NCI-H1048 (cell line): ENCODE results near the gene C2orf92.
"Not testable (repeated sequence)": the region's sequence is repeated elsewhere in the genome, so short reads cannot be mapped to it uniquely, and the experiment has no call there.

ENCODE experiments used
- DNase-seq: peaks from one replicate; lab custom pipeline; 2025; lab: John Stamatoyannopoulos, UW

Gene C2orf92

DNA sequence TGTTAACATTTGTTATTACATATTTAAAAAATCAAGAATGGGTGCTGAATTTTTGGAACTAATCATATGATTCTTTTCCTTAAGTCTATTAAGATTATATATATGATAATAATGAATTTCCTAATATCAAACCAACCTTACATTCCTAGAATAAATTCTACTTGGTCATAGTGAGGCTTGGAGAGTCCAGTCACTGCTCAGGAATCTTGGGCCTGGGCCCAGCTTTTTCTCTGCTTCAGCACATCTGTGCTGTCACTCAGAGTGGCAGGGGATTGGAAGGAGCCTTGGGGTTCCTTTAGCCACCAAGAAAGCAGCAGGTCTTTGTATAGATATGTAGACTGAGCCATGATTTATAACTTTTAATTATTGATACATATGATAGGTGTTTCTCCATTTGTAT, 24.0 kb downstream of the C2orf92 start:
- DNase-seq: no peak

DNA sequence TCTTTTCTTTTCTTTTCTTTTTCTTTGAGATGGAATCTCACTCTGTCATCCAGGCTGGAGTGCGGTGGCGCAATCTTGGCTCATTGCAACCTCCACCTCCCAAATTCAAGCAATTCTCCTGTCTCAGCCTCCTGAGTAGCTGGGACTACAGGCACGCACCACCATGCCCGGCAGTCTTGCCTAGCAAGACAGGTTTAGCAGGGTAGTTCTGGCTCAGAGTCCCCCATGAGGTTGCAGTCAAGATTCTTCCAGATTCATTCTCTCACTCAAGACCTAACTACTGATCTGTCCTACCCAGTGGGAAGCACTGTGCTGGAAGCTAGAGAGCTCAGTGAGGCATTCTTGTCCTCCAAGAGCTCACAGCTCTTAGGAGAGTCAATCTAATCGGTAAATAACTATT, 26.2 kb downstream of the C2orf92 start:
- DNase-seq: no peak

DNA sequence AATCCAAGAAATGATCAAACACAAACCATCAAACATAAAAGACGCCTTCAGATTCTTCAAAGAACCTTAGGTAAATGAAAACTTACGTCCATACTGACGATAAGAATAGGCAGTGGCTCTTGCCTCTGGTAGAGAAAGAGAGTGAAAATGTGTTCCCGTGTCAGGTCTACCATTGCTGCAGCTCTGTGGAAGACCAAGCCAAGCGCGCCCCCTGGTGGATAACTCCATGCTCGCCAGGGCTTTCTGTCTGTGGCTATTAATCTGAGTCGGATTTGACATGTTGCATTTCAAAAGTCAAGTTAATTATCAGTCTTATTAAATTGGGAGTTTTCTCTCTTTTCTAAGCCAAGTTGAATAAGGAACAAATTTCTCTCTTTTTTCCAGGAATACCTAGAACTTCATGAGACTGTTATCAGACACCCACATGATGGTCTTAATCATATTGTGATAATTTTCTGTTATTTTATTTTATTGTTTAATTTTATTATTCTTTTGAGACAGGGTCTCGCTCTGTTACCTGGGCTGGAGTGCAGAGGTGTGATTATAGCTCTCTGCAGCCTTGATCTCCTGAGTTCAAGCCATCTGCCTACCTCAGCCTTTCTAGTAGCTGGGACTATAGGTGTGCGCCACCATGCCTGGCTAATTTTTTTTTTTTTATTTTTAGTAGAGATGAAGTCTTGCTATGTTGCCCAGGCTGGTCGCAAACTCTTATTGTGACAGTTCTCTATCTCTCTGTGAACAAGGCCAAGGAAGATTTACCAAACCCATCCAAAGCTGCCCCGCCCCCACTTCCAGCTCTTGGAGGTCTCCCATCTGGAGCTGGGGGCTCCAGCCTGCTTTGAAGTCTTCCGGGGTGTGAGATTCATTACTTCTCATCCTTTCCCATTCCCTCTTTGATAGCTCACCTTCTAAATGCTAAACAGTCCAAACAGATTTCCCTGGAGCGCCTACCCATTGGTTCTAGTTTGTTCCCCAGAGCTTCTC, 28.0 kb downstream of the C2orf92 start:
- DNase-seq: peak; percentile 46

DNA sequence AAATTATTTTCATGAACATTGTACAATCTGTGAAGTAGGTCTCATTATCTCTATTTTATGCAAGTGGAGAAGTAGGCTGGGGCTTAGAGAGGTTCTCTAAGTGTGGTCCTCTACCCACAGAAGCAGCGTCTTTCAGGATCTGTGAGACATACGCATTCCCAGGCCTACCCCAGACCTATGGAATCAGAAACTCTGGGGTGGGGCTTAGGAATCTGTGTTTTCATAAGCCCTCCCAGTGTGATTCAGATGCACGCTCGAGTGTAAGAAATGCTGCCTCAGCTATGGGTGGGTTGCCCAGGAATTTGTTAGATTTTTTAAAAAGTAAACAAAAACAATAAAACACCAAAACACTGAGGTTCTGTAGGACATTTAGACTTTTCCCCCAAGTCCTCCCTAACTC, 29.0 kb downstream of the C2orf92 start:
- DNase-seq: no peak

DNA sequence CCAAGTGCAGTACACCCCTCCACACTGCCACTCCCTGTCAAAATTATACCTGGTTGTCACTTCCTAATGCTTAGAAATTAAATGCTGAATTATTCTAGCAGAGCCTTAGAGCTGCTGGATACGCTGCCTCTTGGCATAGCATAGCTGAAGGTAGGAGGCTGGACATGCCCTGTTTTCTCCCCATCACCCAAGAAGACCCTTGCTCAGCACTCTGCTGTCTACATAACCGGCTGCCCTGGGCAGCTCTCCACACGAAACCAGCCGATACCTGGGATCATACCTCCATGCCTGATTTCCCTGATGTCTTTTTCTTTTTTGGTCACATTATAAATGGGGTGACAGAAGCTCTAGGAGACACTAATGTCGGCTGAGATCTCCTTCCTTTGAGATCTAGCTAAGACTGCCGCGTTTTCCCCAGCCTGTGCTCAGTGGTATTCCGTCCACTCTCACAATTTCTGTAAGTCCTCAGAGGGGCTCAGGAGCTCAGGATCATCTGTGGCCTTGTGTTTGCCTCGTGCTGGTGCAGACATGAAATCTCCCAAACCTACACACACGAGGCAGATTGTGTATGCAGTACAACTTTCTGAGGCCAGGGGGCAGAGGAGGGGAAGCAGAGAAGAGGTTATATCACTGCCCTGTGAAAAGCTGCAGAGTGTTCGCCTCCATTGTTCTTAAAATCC, 30.4 kb downstream of the C2orf92 start:
- no peak for DNase-seq

DNA sequence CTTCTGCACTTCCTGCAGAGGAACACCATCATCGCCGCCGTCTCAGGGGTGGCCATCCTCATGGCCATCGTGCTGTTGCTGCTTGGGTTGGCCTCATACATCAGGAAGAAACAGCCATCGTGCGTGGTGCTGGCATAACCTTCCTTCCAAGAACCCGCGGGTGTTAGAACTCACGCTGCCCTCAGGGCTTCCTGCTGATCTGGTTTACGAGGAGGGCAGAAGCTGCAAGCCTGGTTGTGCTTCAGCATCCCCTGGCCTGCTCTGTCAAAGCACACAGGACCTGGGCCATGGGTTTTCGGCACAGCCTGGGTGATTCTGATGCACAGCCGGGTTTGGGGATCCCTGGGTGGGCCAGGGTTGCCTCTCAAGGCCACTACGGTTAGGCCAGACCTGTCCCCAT, 31.7 kb downstream of the C2orf92 start:
- no peak for DNase-seq

DNA sequence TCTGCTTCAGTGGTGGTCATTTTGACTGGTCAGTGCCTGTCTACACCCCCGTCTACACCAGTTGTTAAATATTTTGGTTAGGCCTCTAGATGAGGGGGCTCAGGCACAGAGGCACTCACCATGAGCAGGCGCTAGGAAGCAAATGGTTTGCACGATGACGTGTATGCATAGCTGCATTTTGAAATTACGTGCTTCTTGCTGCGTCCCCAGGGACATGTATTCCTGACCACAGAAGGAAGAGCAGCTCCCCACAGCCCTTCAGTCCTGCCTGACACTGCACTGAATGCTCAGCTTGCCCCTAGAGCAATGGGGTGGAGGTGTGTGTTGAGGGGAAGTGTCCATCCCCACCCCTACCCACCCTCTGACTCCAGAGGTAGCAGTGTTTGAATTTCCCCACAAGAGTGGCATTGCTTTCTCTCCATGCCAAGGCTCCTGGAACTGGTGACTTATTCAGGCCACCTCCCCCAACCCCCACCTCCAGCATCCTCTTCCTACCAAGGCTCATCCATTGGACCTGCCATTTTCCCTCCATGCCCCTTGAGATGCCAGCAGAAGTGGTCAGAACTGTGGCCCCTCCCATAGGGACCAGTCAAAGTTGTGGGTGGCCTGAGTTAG, 32.4 kb downstream of the C2orf92 start:
- no peak for DNase-seq

DNA sequence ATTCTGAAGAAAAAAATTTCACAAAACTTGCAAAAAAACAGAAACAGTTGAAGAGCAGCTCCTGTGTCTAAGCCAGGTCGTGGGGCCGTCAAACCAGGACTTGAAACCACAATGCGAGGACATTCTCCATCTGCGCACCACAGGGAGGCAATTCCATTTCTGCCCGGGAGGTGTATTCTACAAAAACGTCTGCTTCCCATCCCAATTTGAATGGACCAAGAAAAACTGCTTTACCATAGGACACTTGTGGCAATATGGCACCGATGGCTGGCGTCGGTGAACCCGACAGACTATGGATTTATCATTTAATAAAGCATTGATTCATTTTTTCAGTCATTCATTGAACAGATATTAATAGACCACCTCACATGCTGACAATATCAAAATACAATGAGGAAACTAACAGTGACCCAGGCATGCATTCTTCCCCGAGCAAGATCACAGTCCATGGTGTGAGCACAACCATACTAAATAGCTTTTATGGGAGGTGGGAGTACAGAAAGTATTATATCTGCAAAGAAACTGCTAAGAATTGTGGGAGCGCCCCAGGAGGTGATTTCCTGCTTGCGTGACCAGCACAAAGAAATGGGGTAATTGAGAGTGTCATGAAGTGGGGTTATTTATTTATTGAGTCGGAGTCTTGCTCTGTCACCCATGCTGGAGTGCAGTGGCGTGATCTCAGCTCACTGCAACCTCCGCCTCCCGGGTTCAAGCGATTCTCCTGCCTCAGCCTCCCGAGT, 33.4 kb downstream of the C2orf92 start:
- DNase-seq: no peak

DNA sequence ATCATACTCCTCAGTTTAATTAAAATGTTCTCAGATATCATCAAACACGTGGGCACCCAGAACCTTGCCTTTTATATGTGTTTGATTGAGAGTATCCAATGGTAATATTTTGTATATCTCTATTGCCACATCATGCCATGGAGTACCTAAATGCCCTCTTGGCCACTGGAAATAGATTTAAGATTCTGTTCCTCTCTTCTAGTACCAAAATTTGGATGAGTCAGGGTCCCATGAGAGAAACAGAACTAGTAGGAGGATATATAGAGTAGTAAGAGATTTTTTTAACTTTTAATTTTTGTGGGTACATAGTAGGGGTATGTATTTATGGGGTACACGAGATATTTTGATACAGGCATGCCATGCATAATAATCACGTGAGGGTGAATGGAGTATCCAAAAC, 34.2 kb downstream of the C2orf92 start:
- DNase-seq: no peak

DNA sequence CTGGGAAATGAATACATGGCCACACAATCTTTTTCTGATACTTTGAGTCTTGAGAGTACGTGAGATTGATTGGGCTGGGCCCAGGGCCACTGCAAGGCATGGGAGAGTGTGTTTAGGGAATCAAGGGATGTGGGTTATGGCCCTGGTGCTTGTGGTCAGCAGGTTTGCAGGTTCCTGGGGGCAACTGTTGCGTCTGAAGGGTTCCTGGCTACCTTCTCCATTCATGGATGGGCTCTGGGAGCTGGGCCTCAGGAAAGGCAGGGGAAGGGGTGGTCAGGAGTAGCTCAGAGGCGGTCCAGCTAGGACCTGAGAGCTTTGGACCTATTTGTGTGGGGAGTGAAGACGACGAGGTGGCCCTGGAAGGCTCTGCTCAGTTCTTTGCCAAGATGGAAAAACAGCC, 35.5 kb downstream of the C2orf92 start:
- no peak for DNase-seq

DNA sequence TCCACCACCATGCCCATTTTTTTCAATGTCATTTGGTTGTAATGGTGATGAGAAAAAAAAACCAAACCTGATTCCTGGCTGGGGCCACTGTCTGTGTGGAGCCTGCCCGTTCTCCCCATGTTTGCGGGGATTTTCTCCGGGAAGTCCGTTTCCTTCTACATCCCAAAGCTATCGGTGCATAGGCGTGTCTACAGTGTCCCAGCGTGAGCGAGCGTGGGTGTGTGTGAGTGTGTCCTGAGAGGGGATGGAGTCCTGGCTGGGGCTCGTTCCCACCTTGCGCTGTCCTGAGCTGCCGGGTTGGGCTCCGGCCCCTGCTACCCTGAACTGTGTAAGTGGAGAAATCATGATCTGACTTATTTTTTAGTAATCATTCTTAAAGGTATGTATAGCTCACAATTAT, 36.6 kb downstream of the C2orf92 start:
- DNase-seq: no peak

DNA sequence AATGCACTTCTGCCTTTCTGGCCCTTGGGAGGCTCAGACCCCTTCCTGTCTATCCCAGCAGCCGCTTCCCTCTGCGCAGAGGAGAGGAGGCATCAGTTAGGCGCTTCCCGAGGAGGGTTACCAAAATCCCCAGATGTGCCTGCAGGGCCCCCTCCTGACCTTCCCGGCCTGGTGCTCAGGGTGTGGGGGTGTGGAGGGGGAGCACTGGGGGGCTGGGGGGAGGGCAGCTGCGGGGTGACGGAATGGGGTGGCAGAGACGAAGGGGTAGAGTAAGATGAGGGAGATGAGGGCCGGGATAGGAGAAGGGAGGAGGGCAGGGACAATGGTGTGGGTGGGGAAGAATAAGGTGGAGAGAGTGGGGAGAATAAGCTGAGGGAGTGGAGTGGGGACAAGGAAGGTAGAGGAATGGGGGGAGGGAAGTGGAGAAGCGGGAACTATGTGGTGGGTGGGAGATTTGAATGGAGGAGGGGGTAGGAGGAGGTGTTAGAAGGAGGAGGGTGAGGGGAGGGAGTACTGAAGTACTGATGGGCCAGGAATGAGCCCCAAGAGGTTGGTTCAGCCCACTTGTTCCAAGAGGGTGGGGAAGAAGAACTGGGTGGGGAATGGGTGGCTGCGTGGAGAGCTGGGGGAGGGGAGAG, 37.3 kb downstream of the C2orf92 start:
- DNase-seq: no peak

DNA sequence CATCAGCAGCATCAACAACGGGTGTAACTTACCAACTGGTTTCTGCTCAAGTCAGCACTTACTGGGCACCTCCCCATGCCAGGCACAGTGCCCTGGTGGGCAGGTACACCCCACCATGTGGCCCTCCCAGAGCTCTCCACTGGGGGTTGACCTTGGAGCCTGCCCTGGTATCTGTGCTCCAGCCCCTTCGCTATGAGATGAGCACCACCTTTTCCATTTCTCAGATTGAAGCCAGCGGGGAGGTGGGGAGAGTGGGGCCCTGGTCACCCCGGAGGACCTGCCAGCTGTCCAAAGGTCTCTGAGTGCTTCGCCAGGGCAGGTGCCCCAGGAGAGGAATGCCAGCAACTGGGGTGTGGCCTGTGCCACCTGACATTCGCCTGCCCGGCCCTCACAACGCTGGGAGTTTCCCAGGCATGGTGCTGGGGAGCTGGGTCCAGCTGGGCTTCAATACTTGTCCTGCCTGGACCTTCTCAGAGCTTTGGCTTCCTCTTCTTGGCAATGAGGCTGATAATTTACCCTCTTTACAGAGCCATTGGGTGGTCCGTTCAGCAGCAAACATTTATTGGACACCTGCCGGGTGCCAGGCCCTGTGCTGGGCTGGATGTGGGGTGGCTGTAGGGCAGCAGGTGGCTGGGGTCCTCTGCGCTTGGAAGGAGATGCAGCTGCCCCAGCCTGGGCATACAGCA, 38.0 kb downstream of the C2orf92 start:
- no peak for DNase-seq

DNA sequence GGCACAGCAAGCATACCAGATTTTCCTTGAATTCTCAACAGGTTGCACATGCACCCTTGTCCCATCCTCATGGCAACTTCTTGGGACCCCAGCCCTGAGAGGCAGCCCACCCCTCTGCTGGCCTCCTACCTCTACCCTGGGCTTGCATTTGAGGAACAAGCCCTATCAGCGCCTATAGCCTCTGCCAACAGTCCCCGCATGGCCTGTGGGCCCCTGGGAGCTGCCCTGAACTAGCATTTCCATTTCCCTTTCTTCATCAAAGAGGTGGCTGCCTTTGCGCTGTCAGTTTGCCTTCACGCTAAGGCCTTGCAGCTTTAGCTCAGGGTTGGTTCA, 38.5 kb downstream of the C2orf92 start:
- no peak for DNase-seq

DNA sequence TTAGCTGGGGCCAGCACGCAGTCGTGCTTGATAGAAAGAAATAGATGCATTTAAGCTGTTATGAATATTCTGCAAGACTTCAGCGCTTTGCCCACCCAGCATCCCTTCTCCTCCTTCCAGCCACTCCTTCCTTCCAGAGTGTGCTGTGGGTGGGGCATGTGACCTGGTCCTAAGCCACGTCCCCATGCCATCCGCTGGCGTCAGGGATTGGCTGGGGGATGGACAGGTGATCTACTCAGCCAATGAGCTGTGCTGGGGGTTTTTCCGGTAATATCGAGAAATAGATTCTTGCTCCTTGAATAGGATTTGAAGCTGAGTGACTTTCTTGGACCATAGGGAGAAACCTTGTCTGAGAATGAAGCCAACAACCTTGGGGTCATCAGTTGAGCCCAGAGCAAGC, 39.1 kb downstream of the C2orf92 start:
- no peak for DNase-seq

DNA sequence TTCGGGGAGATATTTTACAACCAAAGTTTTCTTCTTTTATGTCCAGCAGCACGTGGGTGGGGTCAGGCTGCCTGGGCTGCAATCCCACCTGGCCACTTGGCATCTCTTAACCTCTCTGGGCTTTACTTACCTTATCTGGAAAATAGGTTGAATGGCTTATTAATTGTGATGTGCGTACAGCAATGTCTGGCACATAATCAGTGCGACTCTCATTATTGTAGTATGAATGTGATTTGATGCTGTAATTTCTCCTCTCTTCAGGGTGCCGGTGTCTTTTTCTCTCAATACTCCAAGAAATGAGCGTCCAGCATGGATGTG, 41.8 kb downstream of the C2orf92 start:
- no peak for DNase-seq

DNA sequence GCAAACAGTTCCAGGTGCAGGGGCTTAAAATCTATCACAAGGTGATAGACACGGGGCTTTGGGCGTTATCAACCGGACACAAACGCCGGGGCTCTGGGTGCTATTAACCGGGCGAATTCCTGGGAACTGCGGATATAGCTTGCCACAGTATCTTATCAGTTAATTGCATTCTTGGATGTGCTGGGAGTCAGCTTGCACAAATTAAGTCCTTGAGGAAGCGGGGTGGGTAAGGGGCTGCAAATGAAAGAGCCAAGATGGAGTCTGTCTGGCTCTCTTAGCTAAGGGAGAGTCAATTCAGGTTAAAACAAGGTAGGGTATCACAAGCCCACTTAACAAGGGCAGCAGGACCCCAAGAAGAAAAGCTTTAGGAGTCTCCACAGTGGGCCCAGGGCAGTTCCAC, 42.7 kb downstream of the C2orf92 start:
- DNase-seq: not testable (repeated sequence)

DNA sequence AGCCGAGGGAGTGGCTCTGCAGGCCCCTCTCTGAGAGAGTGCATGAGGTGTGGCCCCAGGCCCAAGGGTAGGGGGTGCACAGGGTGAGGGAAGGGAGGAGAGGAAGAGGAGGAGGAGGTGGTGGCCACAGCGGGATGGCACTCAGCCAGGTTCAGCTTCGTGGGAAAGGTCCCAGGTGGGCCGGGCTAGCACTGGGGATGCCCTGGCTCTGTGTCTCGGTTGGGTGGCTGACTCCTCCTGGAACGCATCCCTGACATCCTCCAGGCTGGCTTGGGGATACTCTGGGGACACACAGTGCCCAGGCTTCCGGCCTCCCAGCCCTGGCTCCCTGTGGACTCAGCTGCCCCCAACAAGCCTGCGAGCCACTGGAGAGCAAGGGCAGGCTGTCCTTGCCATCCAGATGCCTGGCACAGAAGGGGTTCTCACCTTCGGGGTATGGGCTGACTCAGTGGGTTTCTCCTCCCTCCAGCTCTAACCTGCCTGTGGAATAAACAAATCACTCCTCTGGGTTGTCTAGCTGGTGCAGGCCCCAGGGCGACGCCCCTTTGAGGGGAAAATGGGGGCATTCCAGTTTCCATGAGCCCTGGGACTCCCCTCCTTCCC, 43.3 kb downstream of the C2orf92 start:
- no peak for DNase-seq

DNA sequence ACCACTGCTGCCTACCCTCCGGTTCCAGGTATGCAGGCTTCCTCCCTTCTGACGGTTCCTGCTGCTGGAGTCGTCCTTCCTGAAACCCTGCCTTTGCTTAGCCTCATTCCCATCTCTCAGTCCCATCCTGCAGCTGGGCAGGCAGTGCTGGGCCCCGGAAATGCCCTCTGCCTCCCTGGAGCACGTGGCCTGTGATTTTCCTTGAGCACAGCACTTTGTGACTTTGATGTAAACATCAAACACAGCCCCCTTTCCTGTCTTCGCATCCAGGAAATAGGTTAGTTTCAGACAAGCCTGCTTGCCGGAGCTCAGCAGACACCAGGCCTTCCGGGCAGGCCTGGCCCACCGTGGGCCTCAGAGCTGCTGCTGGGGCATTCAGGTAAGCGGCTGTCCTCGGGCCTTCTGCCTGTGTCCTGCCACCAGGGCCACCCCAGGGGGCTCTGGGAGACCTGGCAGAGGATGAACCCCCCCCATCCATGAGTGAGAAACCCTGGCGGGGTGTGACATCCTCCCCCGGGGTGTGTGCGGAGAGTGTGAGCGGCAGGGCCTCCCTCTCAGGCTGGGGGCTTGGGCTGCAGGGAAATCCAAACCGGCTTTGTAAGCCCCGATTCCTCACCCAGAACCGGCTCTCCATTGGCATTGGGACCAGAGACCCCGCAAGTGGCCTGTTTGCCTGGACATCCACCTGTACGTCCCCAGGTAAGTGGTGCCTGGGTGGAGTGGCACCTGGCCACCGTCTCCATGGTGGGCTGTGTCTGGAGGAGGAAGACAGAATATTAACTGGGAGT, 44.0 kb downstream of the C2orf92 start, which contains the start of gene ZAP70:
ZAP70 (plus strand) TSS at position 281 of the 788 bp plus-strand sequence. CDS start 10,461 bp downstream, outside the sequence.
- DNase-seq: no peak
